GM06990 (cell line): Measurements from ENCODE around the gene AKR1D1.

Source experiments
- DNase-seq: peaks from one replicate; pipeline ENCODE4 v3.0.0-alpha.2; 2011; ENCODE audit not compliant: insufficient read length; ENCODE audit errors: extremely low read depth
- H3K27me3 ChIP-seq: replicated peaks from 2 replicates; pipeline ENCODE4 v1.6.0; 2011; ENCODE audit warnings: low read length; ENCODE audit not compliant: control insufficient read depth, insufficient read depth
- H3K36me3 ChIP-seq: 2 replicates; pipeline ENCODE4 v1.5.1; 2011; ENCODE audit warnings: low read length; ENCODE audit not compliant: control insufficient read depth, insufficient read depth
- H3K4me3 ChIP-seq: replicated peaks from 2 replicates; pipeline ENCODE4 v1.5.1; 2011; ENCODE audit warnings: low read depth, mild to moderate bottlenecking, control low read depth, low read length
- TF ChIP-seq, protein P1 (sequence below): IDR thresholded peaks from 2 replicates; pipeline ENCODE4 v1.5.1; 2011; ENCODE audit warnings: low read length, control low read depth, mild to moderate bottlenecking, inconsistent platforms; ENCODE audit not compliant: insufficient read depth, poor library complexity, severe bottlenecking

AKR1D1 gene

GRCh38 chr7:138116141-138116540, 39.9 kb downstream of the AKR1D1 start:
- Histone ChIP-seq H3K27me3 (no peaks in the 10 kb centered on the region), H3K36me3 (no peaks in the 10 kb centered on the region), H3K4me3 (no peak overlapping the region)
- no peak for DNase-seq
- TF ChIP-seq, protein P1, sequence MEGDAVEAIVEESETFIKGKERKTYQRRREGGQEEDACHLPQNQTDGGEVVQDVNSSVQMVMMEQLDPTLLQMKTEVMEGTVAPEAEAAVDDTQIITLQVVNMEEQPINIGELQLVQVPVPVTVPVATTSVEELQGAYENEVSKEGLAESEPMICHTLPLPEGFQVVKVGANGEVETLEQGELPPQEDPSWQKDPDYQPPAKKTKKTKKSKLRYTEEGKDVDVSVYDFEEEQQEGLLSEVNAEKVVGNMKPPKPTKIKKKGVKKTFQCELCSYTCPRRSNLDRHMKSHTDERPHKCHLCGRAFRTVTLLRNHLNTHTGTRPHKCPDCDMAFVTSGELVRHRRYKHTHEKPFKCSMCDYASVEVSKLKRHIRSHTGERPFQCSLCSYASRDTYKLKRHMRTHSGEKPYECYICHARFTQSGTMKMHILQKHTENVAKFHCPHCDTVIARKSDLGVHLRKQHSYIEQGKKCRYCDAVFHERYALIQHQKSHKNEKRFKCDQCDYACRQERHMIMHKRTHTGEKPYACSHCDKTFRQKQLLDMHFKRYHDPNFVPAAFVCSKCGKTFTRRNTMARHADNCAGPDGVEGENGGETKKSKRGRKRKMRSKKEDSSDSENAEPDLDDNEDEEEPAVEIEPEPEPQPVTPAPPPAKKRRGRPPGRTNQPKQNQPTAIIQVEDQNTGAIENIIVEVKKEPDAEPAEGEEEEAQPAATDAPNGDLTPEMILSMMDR, result no peak

GRCh38 chr7:138116892-138117291, 40.6 kb downstream of the AKR1D1 start:
- no peak overlapping the region for H3K4me3 ChIP-seq
- TF ChIP-seq, protein P1, result no peak
- no peak for DNase-seq
- H3K27me3 ChIP-seq, result no peaks in the 10 kb centered on the region
- no peaks in the 10 kb centered on the region for H3K36me3 ChIP-seq

GRCh38 chr7:138120140-138120827, 44.0 kb downstream of the AKR1D1 start:
- TF ChIP-seq, protein P1, result no peak
- no peak for DNase-seq
- Histone ChIP-seq H3K27me3 (no peaks in the 10 kb centered on the region), H3K4me3 (no peak overlapping the region), H3K36me3 (no peaks in the 10 kb centered on the region)

DNA sequence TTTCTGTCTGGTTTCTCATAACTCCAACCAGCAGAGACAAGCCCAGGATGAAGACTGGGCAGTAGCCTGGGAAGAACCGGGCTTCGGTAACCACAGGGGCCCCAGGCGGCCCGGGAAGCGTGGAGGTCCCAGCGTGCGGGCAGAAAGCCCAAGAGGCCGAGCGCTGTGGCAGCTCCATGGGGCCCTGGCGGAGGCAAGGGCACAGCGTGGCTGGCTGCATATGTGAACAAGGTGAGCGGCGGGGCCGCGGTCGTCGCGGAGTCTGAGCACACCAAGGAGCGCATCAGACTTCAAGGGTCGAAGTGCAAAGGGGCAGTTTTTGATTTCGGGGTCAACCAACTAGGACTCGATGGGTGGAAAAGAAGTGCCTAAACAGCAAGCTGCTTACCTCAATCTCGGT, 45.9 kb downstream of the AKR1D1 start:
- DNase-seq, result no peak
- TF ChIP-seq, protein P1, result no peak

DNA sequence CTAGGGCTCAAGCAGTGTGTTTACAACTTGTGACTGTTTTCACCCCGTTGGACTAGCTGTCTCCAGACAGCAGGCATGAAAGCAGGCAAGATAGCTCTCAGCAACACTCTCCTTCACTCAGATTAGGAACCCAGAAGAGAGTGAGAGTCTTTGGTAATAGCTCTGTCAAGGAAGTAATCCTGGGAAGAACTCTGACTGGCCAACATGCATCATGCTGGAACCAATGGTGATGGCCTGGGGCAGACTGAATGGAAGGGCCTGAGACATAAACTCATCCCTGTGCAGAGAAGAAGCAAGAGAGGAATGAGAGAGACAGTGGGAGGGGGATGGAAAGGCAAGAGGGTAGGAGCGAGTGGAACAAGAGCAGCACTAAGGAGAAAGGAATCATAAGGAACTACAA, 48.9 kb downstream of the AKR1D1 start:
- TF ChIP-seq, protein P1, result no peak
- H3K36me3 ChIP-seq, result no peaks in the 10 kb centered on the region
- DNase-seq, result no peak
- no peak overlapping the region for H3K4me3 ChIP-seq
- no peaks in the 10 kb centered on the region for H3K27me3 ChIP-seq

More for the DNA sequence above, 45.9 kb downstream of the AKR1D1 start:
- Histone ChIP-seq H3K36me3 (no peaks in the 10 kb centered on the region), H3K4me3 (no peak overlapping the region), H3K27me3 (no peaks in the 10 kb centered on the region)
